Measurements from ENCODE around the gene SCFD2.

DNA sequence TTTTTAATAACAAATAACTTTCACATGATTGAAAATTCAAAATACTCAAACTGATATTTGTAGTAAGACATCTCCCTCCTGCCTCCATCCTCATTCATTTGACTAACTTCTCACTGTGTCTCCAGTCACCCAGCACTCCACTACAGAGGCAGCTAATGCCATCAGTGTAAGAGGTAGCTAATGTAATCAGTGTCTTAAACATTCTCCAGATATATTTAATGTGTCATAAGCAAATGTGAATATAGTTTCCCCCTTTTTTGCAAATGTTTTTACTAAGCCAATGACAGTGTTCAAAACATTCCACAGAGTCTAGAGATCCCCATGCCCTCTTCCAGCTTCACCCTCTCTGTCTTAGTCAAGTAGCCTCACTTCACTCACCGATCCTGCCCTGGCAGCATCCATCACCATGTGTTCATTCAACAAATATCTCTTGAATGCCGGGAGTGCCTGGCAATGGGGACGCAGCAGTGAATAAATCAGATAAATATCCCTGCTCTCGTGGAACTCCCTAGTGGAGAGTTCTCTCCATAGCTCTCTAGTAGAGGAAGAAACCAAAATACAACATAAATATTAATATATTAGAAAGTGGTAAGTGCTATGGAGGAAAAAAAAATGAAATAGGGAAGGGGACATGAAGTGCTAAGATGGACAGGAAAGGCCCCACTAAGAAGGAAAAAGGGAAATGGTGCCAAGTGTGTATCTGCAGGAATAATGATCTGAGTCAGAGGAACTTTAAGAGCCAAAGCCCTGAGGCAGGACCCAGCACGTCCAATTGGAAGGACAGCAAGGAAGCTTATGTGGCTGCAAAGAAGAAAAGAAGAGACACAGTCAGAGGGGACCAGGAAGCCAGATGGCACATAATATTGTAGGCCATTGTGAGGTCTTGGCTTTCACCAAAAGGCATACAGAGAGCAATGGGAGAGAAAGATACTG lies 18.7 kb downstream of the SCFD2 start:
- TF ChIP-seq RBBP5 (IDR thresholded peaks at IDR 0.05; ENCODE audit: borderline replicate concordance, low read depth, low read length) (no peak), CEBPB (IDR thresholded peaks at IDR 0.05; ENCODE audit: low read depth, low read length) (no peak), GTF2F1 (IDR thresholded peaks at IDR 0.05; ENCODE audit: borderline replicate concordance, low read depth, low read length) (no peak)

All from H1 (cell line).